ENCODE measurements around the gene ROBO2.

The ROBO2 gene

GRCh38 chr3:76991165-76991564 lies 48.7 kb upstream of the ROBO2 start:
- Histone ChIP-seq H3K4me3 (ENCODE audit: low read depth, low read length) (no peak overlapping the region), H3K27ac (ENCODE audit: extremely low read depth, low read depth, low read length) (no peak overlapping the region), H3K9me3 (ENCODE audit: control insufficient read depth, insufficient read depth, low read depth, low read length) (no peaks in the 10 kb centered on the region), H3K36me3 (ENCODE audit: control insufficient read depth in 2 of 2, insufficient read depth in 1 of 2, low read length in 2 of 2) (no peaks in the 10 kb centered on the region), H3K4me1 (ENCODE audit: control insufficient read depth, insufficient read depth, low read length) (no peaks in the 10 kb centered on the region)
- ChIA-PET POLR2A (no interaction called here), CTCF (no interaction called here)
- TF ChIP-seq ZSCAN5A (tag by site-specific recombination; IDR thresholded peaks at IDR 0.05), result no peak
- no peak for TF ChIP-seq KLF1 (tag by site-specific recombination; IDR thresholded peaks at IDR 0.05)
- no peak for TF ChIP-seq ZNF629 (tag by site-specific recombination; IDR thresholded peaks at IDR 0.05)
- no peak for TF ChIP-seq ZNF174 (tag by site-specific recombination; IDR thresholded peaks at IDR 0.05)
- no peak for TF ChIP-seq SP7 (tag by site-specific recombination; IDR thresholded peaks at IDR 0.05)
- TF ChIP-seq ZNF324 (tag by site-specific recombination; IDR thresholded peaks at IDR 0.05), result no peak
- TF ChIP-seq HOXA7 (CRISPR knock-in tag; IDR thresholded peaks at IDR 0.05; ENCODE audit: borderline replicate concordance), result no peak

GRCh38 chr3:76997733-76998132 lies 42.2 kb upstream of the ROBO2 start:
- Histone ChIP-seq H3K36me3 (ENCODE audit: control insufficient read depth in 2 of 2, insufficient read depth in 1 of 2, low read length in 2 of 2) (no peaks in the 10 kb centered on the region), H3K4me1 (ENCODE audit: control insufficient read depth, insufficient read depth, low read length) (no peaks in the 10 kb centered on the region), H3K27ac (ENCODE audit: extremely low read depth, low read depth, low read length) (no peak overlapping the region), H3K4me3 (ENCODE audit: low read depth, low read length) (no peak overlapping the region), H3K9me3 (ENCODE audit: control insufficient read depth, insufficient read depth, low read depth, low read length) (no peaks in the 10 kb centered on the region)
- TF ChIP-seq ZFP3 (tag by site-specific recombination; IDR thresholded peaks at IDR 0.05; ENCODE audit: low read depth), result no peak
- no peak for TF ChIP-seq ZNF785 (tag by site-specific recombination; IDR thresholded peaks at IDR 0.05)
- TF ChIP-seq ZNF10 (tag by site-specific recombination; IDR thresholded peaks at IDR 0.05), result no peak
- TF ChIP-seq ZNF350 (tag by site-specific recombination; IDR thresholded peaks at IDR 0.05), result no peak
- no peak for TF ChIP-seq EGR2 (tag by site-specific recombination; IDR thresholded peaks at IDR 0.05; ENCODE audit: low read depth)
- no peak for TF ChIP-seq SETDB1 (IDR thresholded peaks at IDR 0.05; ENCODE audit: insufficient read length, low read length)
- no peak for TF ChIP-seq ZNF2 (tag by site-specific recombination; IDR thresholded peaks at IDR 0.05)
- no peak for TF ChIP-seq KLF16 (tag by site-specific recombination; IDR thresholded peaks at IDR 0.05)
- no peak for TF ChIP-seq ZNF530 (tag by site-specific recombination; IDR thresholded peaks at IDR 0.05; ENCODE audit: low read depth)
- POLR2A ChIA-PET, result no interaction called here
- CTCF ChIA-PET, result no interaction called here

DNA sequence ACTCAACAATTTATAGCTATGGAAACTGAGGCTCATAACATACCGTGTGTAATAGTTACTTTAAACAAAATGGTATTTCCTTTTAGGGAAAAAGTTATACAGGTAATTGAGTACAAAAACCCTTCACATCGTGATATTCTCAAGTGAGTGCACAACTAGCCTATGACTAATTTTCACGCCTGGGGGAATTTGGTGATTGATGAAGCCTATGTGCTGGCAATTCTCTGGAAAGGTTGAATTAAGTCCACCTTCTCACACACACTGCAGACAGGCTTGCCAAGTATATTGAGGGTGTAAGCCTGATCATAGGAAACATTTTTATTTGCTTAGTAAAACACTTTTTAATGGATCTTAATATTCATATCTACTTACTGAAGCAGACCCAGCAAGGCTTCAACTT lies 41.3 kb upstream of the ROBO2 start:
- no peak for TF ChIP-seq ZNF221 (tag by site-specific recombination; IDR thresholded peaks at IDR 0.05; ENCODE audit: borderline replicate concordance)
- TF ChIP-seq PRDM2 (tag by site-specific recombination; IDR thresholded peaks at IDR 0.05; ENCODE audit: borderline replicate concordance), result no peak
- TF ChIP-seq TSHZ1 (tag by site-specific recombination; IDR thresholded peaks at IDR 0.05; ENCODE audit: borderline replicate concordance), result no peak
- no peak for TF ChIP-seq PRDM4 (tag by site-specific recombination; IDR thresholded peaks at IDR 0.05)
- TF ChIP-seq MEIS1 (CRISPR knock-in tag; IDR thresholded peaks at IDR 0.05; ENCODE audit: borderline replicate concordance), result no peak
- CTCF ChIA-PET, result no interaction called here

More for the DNA sequence above, 41.3 kb upstream of the ROBO2 start:
- Histone ChIP-seq H3K36me3 (ENCODE audit: control insufficient read depth in 2 of 2, insufficient read depth in 1 of 2, low read length in 2 of 2) (no peaks in the 10 kb centered on the region), H3K4me1 (ENCODE audit: control insufficient read depth, insufficient read depth, low read length) (no peaks in the 10 kb centered on the region), H3K4me3 (ENCODE audit: low read depth, low read length) (no peak overlapping the region), H3K9me3 (ENCODE audit: control insufficient read depth, insufficient read depth, low read depth, low read length) (no peaks in the 10 kb centered on the region), H3K27ac (ENCODE audit: extremely low read depth, low read depth, low read length) (no peak overlapping the region)
- POLR2A ChIA-PET, result no interaction called here

Measured in HEK293 (cell line).